Naive B cell (primary cell): ENCODE results near the gene ZCWPW1. TPM values are rescaled to one million over a fixed set of nuclear protein-coding genes. Genes with fewer than 3 reads are reported as not detected.
"Not testable (repeated sequence)": the region's sequence is repeated elsewhere in the genome, so short reads cannot be mapped to it uniquely, and the experiment has no call there.

Experiments
- ATAC-seq, 2 donors: fragments of 150-1000 bp; cut with Tn5 transposase; 2 replicates each; pipeline ENCODE4 v1.10.0; 2021; ENCODE audit warnings: low read depth in 2 of 2, mild to moderate bottlenecking in 2 of 2, moderate library complexity in 2 of 2
- DNase-seq: peaks from one replicate; pipeline ENCODE4 v3.0.0; 2022
- H3K27ac Mint-ChIP-seq, 6 donors: one replicate each; pipeline ENCODE4 v1.8.0; 2020 to 2022; ENCODE audit warnings: mild to moderate bottlenecking in 6 of 6, mixed read lengths in 6 of 6, moderate library complexity in 5 of 6, inconsistent platforms in 2 of 6
- H3K27me3 Mint-ChIP-seq, 3 donors: one replicate each; pipeline ENCODE4 v1.8.0; 2021 to 2022; ENCODE audit warnings: mixed read lengths in 3 of 3, mild to moderate bottlenecking in 1 of 3
- H3K36me3 Mint-ChIP-seq, 2 donors: one replicate each; pipeline ENCODE4 v1.8.0; 2020 to 2022; ENCODE audit warnings: mixed read lengths in 2 of 2, inconsistent platforms in 1 of 2, mild to moderate bottlenecking in 1 of 2
- H3K4me1 Mint-ChIP-seq, 3 donors: one replicate each; pipeline ENCODE4 v1.8.0; 2020 to 2022; ENCODE audit warnings: mixed read lengths in 3 of 3, inconsistent platforms in 1 of 3, mild to moderate bottlenecking in 1 of 3, moderate library complexity in 1 of 3
- H3K4me3 Mint-ChIP-seq, 8 donors: one replicate each; pipeline ENCODE4 v1.8.0; 2020 to 2022; ENCODE audit warnings: mild to moderate bottlenecking in 8 of 8, mixed read lengths in 8 of 8, moderate library complexity in 8 of 8, inconsistent platforms in 2 of 8
- H3K9me3 Mint-ChIP-seq, 7 donors: one replicate each; pipeline ENCODE4 v1.8.0; 2020 to 2022; ENCODE audit warnings: mixed read lengths in 7 of 7, mild to moderate bottlenecking in 5 of 7, inconsistent platforms in 2 of 7, moderate library complexity in 1 of 7
- polyA plus RNA-seq, 6 donors: library from polyadenylated mRNA; unstranded; fragments of 300-500 nt; fragmentation: Illumina TruSeq; gene quantifications; one replicate each; pipeline ENCODE4 v1.2.3, GENCODE V29; 2021; ENCODE audit warnings: low read depth in 6 of 6

ZCWPW1 gene
- polyA plus RNA-seq, 6 donors from 2014 or later, result 9.4 to 24.9 (median 13.3) TPM

DNA sequence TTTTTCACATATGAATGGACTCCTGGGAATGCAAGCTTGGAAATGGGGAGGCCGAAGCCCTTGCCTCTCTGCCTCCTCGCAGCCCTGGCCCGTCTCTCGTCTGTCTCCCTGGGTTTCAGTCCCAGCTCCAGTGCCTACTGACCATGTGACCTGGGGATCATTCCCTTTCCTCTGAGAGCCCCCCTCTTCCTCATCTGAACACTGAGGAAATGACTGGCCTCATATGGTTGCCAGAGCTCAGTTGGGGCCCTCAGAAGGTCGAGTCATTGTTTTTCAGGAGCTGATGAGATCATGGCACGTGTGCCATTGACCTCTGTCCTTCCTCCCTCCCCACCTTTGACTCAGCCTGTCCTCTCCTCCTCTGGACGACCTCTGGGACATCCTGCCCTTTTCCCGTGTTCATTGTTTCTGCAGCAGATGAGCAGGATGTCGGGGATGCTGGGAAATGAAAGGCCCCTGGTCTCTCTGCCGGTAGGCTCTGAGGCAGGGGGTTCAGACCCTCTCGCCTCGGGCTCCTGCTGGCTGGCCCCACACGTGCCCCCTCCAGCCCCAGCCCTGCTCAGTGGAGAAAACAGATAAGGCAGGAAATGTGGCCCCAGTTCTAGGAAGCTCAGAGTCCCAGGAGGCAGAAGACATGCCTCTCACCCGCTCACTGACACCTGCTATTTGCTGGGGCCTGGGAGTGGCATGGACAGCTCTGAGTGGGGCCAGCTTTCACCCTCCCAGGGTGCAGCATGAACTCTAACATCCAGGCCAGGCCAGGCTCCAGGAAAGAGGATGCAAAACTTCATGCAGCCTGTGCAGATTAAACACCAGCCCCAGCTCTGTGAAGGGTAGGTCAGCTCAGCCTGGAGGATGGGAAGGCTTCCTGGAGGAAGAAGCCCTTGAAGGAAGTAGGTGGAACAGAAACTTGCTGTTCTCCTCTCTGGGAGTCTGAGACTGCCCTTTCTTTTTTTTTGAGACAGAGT lies 16.1 kb upstream of the ZCWPW1 start:
- Mint-ChIP-seq H3K9me3 (no peaks in the 10 kb centered on the region), H3K36me3 (no peaks in the 10 kb centered on the region), H3K4me3 (no peak overlapping the region), H3K27ac (peak overlapping the region in 4 of 6 donors; percentile 47 to 81 (median 66)), H3K27me3 (no peaks in the 10 kb centered on the region), H3K4me1 (peaks cover 8 to 19% (median 10%) of the 10 kb centered on the region in 3 donors)
- DNase-seq, result no peak
- ATAC-seq, result peak; percentile 35

DNA sequence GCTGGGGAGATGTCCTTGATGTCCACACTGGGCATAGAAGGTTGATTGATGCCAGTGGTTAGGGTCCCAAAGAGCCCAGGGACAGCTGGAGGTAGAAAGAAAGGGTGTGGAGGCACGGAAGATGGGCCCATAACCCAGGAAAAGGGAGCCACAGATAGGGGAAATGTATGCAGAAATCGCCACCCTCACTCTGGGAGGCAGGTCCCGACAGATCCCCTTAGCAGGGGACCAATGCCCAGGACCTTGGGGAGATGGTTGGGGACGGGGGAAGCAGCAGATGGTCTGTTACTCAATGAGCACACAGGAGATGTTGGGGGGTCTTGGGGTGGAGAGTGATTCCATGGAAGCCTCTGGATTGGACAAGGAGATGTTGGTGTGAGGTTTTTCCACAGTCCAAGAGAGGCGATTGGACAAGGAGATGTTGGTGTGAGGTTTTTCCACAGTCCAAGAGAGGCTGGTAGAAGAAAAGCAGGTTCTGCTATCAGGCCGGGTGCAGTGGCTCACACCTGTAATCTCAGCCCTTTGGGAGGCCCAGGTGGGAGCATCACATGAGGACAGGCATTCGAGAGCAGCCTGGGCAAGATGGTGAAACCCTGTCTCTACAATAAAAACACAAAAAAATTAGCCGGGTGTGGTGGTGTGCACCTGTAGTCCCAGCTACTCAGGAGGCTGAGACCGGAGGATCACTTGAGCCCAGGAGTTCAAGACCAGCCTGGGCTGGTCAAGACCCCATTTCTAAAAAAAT lies 14.8 kb upstream of the ZCWPW1 start:
- peak overlapping the region in 4 of 6 donors; percentile 44 to 63 (median 56) for H3K27ac Mint-ChIP-seq
- DNase-seq (no peak), ATAC-seq (no peak)
- H3K4me3 Mint-ChIP-seq, result peak overlapping the region in 1 of 8 donors; percentile 65
- no peaks in the 10 kb centered on the region for H3K27me3 Mint-ChIP-seq
- no peaks in the 10 kb centered on the region for H3K36me3 Mint-ChIP-seq
- H3K9me3 Mint-ChIP-seq, result no peaks in the 10 kb centered on the region
- H3K4me1 Mint-ChIP-seq, result peaks cover 8 to 19% (median 10%) of the 10 kb centered on the region in 3 donors

DNA sequence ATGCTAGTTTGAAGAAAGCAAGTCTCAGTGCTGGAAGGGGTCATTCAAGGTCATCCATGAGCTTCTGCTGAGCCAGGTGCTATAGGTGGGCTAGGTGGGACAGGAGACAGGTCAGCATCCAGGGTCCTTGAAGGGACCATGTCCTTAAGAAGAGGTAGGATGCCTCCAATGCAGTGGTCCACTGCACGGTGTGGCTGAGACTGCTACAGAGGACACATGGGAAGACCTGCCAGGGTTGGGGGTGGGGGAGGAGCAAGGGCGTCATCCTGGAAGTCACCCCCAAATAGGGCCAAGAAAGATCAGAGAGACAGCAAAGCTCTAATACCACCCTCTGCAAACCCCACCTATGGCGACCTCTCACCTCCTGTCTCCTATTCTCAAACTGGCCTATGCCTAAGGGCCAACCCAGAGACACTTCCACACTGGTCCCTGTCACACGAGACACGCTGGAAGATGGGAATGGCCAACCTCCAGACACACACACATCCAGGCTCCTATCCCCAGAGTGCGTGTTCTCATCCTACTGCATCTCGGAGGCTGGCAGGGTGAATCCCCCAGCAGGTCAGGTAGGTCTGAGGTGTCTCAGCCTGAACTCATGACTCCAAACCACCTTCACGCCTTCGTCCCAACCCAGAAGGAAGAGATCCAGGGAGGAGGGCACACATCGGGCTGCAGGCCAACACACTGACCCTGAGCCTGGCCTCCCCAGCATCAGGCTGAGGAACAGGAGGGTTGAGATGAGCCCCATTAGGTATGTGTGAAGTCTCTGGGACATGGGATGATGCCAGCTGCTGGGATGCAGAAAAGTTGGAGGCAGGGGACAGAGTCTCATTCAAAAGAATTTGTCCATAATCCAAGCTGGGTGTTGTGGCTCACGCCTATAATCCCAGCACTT lies 13.4 kb upstream of the ZCWPW1 start:
- H3K27me3 Mint-ChIP-seq, result no peaks in the 10 kb centered on the region
- H3K9me3 Mint-ChIP-seq, result no peaks in the 10 kb centered on the region
- H3K4me1 Mint-ChIP-seq, result peaks cover 8 to 19% (median 10%) of the 10 kb centered on the region in 3 donors
- H3K4me3 Mint-ChIP-seq, result peak overlapping the region in 1 of 8 donors; percentile 46
- H3K27ac Mint-ChIP-seq, result peak overlapping the region in 3 of 6 donors; percentile 26 to 85 (median 84)
- DNase-seq (no peak), ATAC-seq (no peak)
- no peaks in the 10 kb centered on the region for H3K36me3 Mint-ChIP-seq

DNA sequence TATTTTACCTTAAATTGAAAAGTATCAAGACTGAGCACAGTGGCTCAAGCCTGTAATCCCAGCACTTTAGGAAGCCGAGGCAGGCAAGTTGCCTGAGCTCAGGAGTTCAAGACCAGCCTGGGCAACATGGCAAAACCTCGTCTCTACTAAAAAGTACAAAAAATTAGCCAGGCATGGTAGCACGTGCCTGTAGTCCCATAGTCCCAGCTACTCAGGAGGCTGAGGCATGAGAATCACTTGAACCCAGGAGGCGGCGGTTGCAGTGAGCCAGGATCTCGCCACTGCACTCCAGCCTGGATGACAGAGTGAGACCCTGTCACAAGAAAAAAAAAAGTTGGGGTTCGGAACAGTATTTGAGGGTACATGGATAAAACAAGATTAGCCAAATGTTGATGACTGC lies 10.7 kb upstream of the ZCWPW1 start:
- Mint-ChIP-seq H3K4me1 (peaks cover 15 to 21% (median 18%) of the 10 kb centered on the region in 3 donors), H3K4me3 (peak overlapping the region in 1 of 8 donors; percentile 41)
- not testable (repeated sequence) for H3K27ac Mint-ChIP-seq, DNase-seq, H3K36me3 Mint-ChIP-seq, H3K9me3 Mint-ChIP-seq, ATAC-seq, H3K27me3 Mint-ChIP-seq

DNA sequence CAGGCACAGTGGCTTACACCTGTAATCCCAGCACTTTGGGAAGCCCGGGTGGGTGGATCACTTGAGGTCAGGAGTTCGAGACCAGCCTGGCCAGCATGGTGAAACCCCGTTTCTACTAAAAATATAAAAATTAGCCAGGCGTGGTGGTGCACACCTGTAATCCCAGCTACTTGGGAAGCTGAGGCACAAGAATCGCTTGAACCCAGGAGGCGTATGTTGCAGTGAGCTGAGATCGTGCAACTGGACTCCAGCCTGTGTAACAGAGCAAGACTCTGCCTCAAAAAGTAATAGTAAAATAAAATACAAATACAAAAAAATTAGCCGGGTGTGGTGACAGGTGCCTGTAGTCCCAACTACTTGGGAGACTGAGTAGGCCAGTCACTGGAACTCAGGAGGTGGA lies 10.2 kb upstream of the ZCWPW1 start:
- DNase-seq, H3K27ac Mint-ChIP-seq, ATAC-seq, H3K9me3 Mint-ChIP-seq, H3K36me3 Mint-ChIP-seq, H3K27me3 Mint-ChIP-seq: not testable (repeated sequence)
- H3K4me3 Mint-ChIP-seq, result peak overlapping the region in 1 of 8 donors; percentile 41
- H3K4me1 Mint-ChIP-seq, result peaks cover 19 to 25% (median 20%) of the 10 kb centered on the region in 3 donors

DNA sequence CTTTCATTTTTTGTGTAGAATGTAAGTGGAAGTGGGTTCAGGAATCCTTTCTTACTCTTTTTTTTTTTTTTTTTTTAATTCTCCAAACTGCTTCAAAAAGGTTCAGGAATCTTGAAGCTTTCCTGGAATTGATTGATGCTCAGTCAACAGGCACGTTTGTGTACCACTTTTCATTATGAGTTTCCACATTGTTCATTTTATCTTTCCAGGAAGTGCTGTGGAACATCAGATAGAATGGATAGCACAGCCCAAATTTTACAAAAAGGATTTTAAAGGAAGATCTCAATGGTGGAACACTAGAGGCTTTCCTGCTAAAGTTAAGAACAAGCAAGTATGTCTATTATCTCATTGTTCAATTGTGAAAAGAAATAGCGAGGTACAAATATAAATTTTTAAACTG lies 9.7 kb upstream of the ZCWPW1 start:
- peaks cover 4 to 7% of the 10 kb centered on the region in 2 donors for H3K36me3 Mint-ChIP-seq
- no peak for DNase-seq
- H3K27me3 Mint-ChIP-seq, result no peaks in the 10 kb centered on the region
- no peak for ATAC-seq
- H3K9me3 Mint-ChIP-seq, result no peaks in the 10 kb centered on the region
- H3K4me1 Mint-ChIP-seq, result peaks cover 24 to 29% (median 25%) of the 10 kb centered on the region in 3 donors
- H3K27ac Mint-ChIP-seq, result peak overlapping the region in 1 of 6 donors; percentile 39
- H3K4me3 Mint-ChIP-seq, result peak overlapping the region in 2 of 8 donors; percentile 15 to 41

DNA sequence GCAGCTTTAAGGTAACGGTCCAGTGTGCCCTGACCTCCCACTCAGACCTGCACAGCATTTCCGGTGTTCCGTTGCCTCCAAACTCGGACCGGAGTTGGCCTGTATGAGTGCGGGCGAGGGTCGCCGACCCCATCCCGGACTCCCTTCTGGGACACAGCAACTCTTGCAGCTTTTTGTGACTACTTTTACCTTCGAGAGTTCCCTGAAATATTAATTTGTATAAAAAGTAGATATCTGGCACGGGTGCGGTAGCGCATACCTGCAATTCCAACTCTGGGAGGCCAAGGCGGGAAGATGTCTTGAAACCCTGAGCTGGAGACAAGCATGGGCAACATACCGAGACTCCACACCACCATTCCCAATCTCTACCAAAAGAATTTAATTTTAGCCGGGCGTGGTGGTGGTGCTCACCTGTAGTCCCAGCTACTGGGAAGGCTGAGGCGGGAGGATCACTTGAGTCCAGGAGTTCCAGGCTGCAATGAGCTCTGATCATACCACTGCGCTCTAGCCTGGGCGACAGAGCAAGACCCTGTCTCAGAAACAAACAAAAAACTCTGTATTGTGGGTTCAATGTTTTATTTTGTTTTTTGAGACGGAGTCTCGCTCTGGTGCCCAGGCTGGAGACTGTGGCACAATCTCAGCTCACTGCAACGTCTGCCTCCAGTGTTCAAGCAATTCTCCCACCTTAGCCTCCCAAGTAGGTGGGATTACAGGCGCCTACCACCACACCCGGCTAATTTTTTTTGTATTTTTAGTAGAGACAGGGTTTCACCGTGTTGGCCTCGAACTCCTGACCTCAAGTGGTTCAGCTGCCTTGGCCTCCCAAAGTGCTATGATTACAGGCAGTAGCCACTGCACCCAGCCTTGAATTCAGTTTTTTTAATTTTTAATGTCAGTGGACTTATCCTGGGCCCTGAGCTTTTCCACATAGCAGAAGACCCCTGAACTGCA lies 8.9 kb upstream of the ZCWPW1 start:
- DNase-seq (no peak), ATAC-seq (no peak)
- Mint-ChIP-seq H3K9me3 (no peaks in the 10 kb centered on the region), H3K4me1 (peaks cover 22 to 36% (median 32%) of the 10 kb centered on the region in 3 donors), H3K27ac (peak overlapping the region in 1 of 6 donors; percentile 18), H3K27me3 (no peaks in the 10 kb centered on the region), H3K4me3 (peak overlapping the region; percentile 29 to 98 (median 90)), H3K36me3 (peaks cover 4 to 7% of the 10 kb centered on the region in 2 donors)

DNA sequence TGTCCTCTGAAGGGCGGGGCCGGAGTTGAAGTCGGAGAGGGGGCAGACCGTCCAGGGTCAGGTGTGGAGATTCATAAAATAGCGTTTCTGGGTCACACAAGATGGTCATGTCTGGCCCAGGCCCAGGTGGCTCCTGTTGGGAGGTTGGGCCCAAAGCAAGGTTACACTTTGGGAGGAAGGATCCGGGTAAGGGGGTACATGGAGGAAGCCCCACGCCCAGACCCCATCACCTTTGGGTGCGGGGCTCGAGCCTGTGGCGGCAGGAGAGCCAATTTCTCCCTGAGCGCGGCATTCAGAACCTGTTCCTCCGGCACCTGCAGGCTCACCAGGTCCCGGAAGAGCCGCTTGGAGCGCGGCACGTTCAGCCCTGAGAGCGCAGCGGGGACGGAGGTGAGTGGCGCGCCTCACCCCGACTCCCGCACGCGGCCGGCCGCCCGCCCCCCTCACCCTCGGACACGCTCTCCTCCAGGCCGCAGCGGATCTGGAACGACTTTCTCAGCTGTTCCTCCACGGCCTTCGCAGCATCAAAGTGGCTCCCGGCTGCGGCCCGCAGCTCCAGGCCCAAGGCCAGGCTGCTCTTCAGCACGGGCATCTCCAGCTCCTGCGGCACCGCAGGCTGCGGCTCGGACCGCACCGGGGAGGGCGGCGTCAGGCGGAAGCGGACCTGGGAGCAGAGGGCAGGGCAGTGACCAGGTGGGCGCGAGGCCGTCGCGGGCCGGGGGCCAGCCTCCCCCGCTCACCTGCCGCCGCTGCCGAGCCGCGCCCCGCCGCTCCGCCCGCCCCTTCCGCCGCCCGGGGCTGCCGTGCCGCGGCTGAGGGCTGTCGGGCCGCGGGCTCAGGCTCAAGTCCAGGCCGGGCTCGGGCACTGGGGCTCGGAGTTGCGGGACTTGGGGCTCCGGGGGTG lies 7.2 kb upstream of the ZCWPW1 start:
- H3K4me3 Mint-ChIP-seq, result peak overlapping the region; percentile 88 to 98 (median 94)
- peaks cover 4 to 7% of the 10 kb centered on the region in 2 donors for H3K36me3 Mint-ChIP-seq
- ATAC-seq (peak; percentile 33 to 43), DNase-seq (peak; percentile 34)
- peak overlapping the region; percentile 92 to 100 (median 96) for H3K27ac Mint-ChIP-seq
- no peaks in the 10 kb centered on the region for H3K9me3 Mint-ChIP-seq
- H3K4me1 Mint-ChIP-seq, result peaks cover 35 to 51% (median 45%) of the 10 kb centered on the region in 3 donors
- H3K27me3 Mint-ChIP-seq, result no peaks in the 10 kb centered on the region

DNA sequence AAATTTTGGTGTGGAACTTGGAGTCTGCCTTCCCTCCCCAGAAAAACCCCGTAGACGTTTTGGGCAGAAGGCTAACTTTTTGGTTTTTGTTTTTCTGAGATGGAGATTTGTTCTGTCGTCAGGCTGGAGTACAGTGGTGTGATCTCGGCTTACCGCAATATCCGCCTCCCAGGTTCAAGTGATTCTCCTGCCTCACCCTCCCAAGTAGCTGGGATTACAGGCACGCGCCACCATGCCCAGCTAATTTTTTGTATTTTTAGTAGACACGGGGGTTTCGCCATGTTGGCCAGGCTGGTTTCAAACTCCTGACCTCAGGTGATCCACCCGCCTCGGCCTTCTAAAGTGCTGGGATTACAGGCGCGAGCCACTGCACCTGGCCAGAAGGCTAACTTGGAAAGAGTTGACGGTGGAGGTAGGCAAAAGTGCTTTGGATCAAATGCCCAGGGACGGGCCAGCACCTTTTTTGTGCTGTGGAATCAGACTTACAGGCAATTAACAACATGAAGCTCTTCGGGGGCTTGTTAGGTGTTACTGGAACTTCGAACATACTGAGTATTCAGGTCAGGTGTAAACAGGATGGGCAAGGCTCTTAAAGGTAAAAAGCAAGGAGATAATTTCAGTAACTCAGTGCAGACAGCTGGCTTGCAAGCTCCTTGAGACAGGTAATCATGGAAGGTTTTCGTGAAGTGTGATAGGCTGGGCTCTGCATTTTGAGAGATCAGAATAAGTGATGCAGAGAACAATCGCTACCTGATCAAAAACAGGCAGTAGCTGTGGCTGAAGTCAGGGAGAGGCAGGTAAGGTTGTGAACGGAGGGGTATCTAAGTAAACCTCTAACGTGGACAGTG lies 6.0 kb upstream of the ZCWPW1 start:
- Mint-ChIP-seq H3K4me3 (peak overlapping the region; percentile 85 to 95 (median 90)), H3K36me3 (peaks cover 4 to 9% of the 10 kb centered on the region in 2 donors), H3K9me3 (peaks cover 0 to 1% (median 0%) of the 10 kb centered on the region in 7 donors), H3K27me3 (no peaks in the 10 kb centered on the region), H3K27ac (peak overlapping the region; percentile 92 to 100 (median 94)), H3K4me1 (peaks cover 41 to 55% (median 53%) of the 10 kb centered on the region in 3 donors)
- DNase-seq (no peak), ATAC-seq (no peak)

DNA sequence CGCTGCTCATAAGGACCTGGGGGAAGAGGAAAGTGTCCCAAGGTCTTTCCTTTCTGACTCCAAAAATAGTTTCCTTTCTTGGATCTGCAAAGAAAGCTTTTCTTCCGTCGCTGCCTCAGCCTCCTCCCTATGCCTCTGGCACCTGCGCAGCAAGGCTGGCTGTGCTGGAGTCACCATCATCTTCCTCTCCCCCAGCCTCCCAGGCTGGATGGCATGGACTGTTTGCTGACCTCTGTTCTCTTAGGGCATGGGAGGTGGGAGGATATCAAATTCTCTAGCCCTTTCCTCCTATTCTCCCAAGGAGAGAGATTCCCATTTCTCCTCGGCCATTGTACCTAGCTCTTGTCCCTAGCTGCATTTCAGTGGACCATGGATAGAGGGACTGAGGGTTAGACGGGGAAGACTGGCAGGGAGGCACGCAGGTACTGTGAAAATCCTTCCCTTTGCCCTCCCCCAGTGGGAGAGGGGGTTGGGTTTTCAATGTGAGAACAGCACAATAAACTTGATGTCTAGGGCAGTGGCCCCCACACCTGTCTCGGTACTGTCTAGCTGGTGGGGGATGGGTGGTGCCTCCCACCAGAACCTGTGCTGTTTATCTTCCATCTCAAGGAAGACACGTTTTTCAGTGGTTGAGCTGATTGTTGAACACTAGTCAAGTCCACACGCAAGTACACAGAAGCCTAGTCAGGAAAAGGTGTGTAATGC lies 5.2 kb upstream of the ZCWPW1 start:
- Mint-ChIP-seq H3K4me1 (peaks cover 49 to 59% (median 55%) of the 10 kb centered on the region in 3 donors), H3K36me3 (peaks cover 4 to 17% of the 10 kb centered on the region in 2 donors)
- DNase-seq, result no peak

More for the DNA sequence above, 5.2 kb upstream of the ZCWPW1 start:
- peaks cover 0 to 6% (median 0%) of the 10 kb centered on the region in 7 donors for H3K9me3 Mint-ChIP-seq
- no peaks in the 10 kb centered on the region for H3K27me3 Mint-ChIP-seq
- peak overlapping the region in 7 of 8 donors; percentile 60 to 94 (median 85) for H3K4me3 Mint-ChIP-seq
- H3K27ac Mint-ChIP-seq, result peak overlapping the region in 5 of 6 donors; percentile 16 to 100 (median 87)
- no peak for ATAC-seq
